LNCAP (cell line): ENCODE results near the gene CFAP45.

Experiments
- CTCF ChIP-seq: fragments of 450-650 bp; IDR thresholded peaks from 2 replicates; pipeline ENCODE4 v1.5.1; 2017; ENCODE audit warnings: mild to moderate bottlenecking

The CFAP45 gene

GRCh38 chr1:159943908-159944622, 44.1 kb upstream of the CFAP45 start:
- no peak for TF ChIP-seq CTCF

- TF ChIP-seq CTCF = no peak
Measured at GRCh38 chr1:159943278-159943640, 43.3 kb upstream of the CFAP45 start.

GRCh38 chr1:159942632-159943277, 42.8 kb upstream of the CFAP45 start:
- no peak for TF ChIP-seq CTCF

GRCh38 chr1:159941591-159942560, 41.9 kb upstream of the CFAP45 start:
- no peak for TF ChIP-seq CTCF

- TF ChIP-seq CTCF = no peak
Measured at GRCh38 chr1:159941141-159941540, 41.2 kb upstream of the CFAP45 start.

- TF ChIP-seq CTCF = no peak
Measured at GRCh38 chr1:159940006-159940620, 40.1 kb upstream of the CFAP45 start.

- TF ChIP-seq CTCF = no peak
Measured at GRCh38 chr1:159939678-159940002, 39.7 kb upstream of the CFAP45 start.
